ENCODE data around the gene TMTC1.

Gene TMTC1

GRCh38 chr12:29509503-29509902, 274.2 kb downstream of the TMTC1 start:
- TF ChIP-seq GATA3 (IDR thresholded peaks at IDR 0.05; ENCODE audit: low read depth, low read length) = no peak
- TF ChIP-seq GATA2 (IDR thresholded peaks at IDR 0.05; ENCODE audit: low read depth, low read length) = no peak

DNA sequence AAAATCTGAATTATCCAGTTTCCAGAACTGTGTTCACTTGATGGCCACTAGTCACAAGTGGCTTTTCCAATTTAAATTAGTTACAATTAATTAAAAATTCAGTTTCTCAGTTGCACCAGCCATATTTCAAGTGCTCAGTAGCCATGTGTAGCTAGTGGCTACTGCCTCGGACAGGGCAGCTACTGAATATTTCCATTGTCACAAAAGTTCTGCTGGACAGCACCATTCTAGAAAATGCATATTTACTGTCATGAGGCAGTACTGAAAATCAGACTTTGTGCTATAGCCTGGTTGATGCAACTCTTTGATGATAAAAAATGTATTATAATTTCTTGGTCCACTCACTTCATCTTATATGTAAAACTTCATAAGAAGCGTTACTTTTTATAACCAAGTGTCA, 274.8 kb downstream of the TMTC1 start:
- no peak for TF ChIP-seq GATA3 (IDR thresholded peaks at IDR 0.05; ENCODE audit: low read depth, low read length)
- TF ChIP-seq GATA2 (IDR thresholded peaks at IDR 0.05; ENCODE audit: low read depth, low read length) = no peak

GRCh38 chr12:29505122-29505521, 278.6 kb downstream of the TMTC1 start:
- TF ChIP-seq GATA2 (IDR thresholded peaks at IDR 0.05; ENCODE audit: low read depth, low read length) (no peak), GATA3 (IDR thresholded peaks at IDR 0.05; ENCODE audit: low read depth, low read length) (no peak)

GRCh38 chr12:29503283-29503682, 280.5 kb downstream of the TMTC1 start:
- TF ChIP-seq GATA2 (IDR thresholded peaks at IDR 0.05; ENCODE audit: low read depth, low read length) = no peak
- no peak for TF ChIP-seq GATA3 (IDR thresholded peaks at IDR 0.05; ENCODE audit: low read depth, low read length)

DNA sequence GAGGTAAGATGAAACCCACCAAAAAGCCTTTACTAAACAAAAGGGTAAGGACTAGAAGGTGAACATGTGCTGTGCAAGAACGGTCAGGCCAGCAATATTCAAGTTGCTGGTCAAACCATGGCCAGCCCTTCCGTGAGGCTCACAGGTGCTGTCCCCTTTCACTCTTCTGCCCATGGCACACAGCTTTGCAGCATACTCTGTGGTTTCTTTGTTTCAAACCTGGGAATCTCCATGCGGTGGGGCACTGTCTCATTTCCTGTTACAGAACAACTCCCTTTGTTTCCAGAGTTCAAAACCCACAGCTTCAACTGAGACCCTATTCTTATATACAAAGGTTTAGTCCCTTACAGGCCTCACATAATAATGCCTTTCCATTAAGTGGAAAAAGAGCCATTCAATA, 284.5 kb downstream of the TMTC1 start:
- TF ChIP-seq GATA2 (IDR thresholded peaks at IDR 0.05; ENCODE audit: low read depth, low read length) (no peak), GATA3 (IDR thresholded peaks at IDR 0.05; ENCODE audit: low read depth, low read length) (no peak)

DNA sequence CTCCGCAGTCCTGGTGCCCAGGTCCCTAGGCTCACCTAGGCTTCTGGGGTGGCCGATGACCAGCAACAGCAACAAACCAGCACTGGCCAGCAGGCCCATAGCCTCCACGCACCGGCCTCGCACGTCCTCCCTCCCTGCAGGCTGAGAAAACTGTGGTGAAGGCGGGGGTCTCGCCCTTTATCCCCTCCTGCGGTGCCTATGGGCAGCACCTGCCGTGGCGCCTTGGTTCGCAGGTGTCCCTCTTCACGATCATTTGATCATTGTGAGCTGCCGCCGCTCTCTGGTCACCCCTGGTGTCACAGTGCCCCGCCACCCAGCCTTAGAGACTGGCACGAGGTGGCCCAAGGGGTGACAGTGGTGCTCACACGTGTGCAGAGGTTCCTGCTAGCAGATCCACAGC, 286.2 kb downstream of the TMTC1 start, which contains the start of gene OVCH1:
TSS of gene OVCH1 (minus strand) at position 99 of the 400 bp plus-strand sequence. CDS start at position 99, 0 bp downstream.
- TF ChIP-seq GATA2 (IDR thresholded peaks at IDR 0.05; ENCODE audit: low read depth, low read length) (no peak), GATA3 (IDR thresholded peaks at IDR 0.05; ENCODE audit: low read depth, low read length) (no peak)

- no peak for TF ChIP-seq GATA2 (IDR thresholded peaks at IDR 0.05; ENCODE audit: low read depth, low read length)
- TF ChIP-seq GATA3 (IDR thresholded peaks at IDR 0.05; ENCODE audit: low read depth, low read length) = no peak
Observed at GRCh38 chr12:29492891-29493290, 290.9 kb downstream of the TMTC1 start.

DNA sequence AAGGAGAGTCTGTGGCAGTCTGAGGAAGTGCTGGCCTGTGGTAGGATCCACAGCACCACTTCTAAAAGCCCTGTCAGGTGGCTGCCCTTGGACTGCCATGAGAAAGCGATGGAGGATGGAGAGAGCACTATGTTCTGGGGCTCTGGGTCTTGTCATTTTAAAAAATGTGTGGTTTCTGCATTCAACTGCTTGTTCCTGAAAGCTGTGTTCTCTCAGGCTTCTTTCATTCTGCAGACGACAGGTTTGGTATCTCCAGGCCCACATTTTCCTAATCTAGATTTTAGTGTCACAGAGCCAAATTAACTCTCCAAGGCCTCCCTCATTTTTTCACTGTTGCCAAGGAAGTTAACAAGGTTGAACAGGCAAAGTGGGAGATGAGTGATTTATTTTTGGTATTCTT, 296.8 kb downstream of the TMTC1 start:
- no peak for TF ChIP-seq GATA3 (IDR thresholded peaks at IDR 0.05; ENCODE audit: low read depth, low read length)
- no peak for TF ChIP-seq GATA2 (IDR thresholded peaks at IDR 0.05; ENCODE audit: low read depth, low read length)

GRCh38 chr12:29463198-29463597, 320.5 kb downstream of the TMTC1 start:
- TF ChIP-seq GATA2 (IDR thresholded peaks at IDR 0.05; ENCODE audit: low read depth, low read length) (no peak), GATA3 (IDR thresholded peaks at IDR 0.05; ENCODE audit: low read depth, low read length) (no peak)

DNA sequence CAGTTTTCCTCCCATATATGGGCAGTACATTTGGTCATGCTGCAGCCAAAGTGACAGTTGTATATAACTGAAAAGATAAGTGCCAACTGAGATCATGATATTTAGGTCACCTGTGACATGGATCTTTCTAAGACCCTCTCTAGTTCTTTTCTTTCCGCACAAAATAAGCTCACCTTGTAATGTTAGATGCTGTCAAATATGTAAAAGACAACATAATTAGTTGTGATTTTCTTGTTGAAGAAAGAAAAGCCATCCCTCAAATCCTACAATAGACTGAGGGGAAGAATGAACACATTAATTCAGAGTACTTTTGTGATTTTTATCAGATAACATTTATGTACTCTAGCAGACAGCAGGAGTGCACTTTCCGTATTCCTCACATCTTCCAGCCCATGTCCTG, 323.7 kb downstream of the TMTC1 start:
- TF ChIP-seq GATA3 (IDR thresholded peaks at IDR 0.05; ENCODE audit: low read depth, low read length) (no peak), GATA2 (IDR thresholded peaks at IDR 0.05; ENCODE audit: low read depth, low read length) (no peak)

DNA sequence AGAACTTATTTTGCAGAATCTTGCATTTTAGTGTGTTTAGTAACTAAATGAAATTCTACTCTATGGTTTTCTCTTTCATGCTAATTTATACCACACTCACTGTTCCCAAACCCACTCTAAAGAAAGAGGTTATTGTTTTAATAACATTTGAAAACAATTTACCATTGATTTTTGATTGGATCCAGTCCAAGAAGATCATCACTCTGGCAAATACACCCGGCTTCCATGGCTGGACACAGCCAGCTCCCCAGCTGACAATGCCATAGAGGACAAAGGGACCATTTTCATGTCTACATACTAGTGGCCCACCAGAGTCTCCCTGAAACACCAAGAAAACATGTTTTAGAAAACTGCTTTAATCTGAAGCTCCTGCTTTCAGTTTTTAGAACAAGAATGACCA, 328.7 kb downstream of the TMTC1 start:
- TF ChIP-seq GATA3 (IDR thresholded peaks at IDR 0.05; ENCODE audit: low read depth, low read length) (no peak), GATA2 (IDR thresholded peaks at IDR 0.05; ENCODE audit: low read depth, low read length) (no peak)

- TF ChIP-seq GATA3 (IDR thresholded peaks at IDR 0.05; ENCODE audit: low read depth, low read length) (no peak), GATA2 (IDR thresholded peaks at IDR 0.05; ENCODE audit: low read depth, low read length) (no peak)
Observed at GRCh38 chr12:29451888-29452287, 331.9 kb downstream of the TMTC1 start.

Measured in SH-SY5Y (cell line).